Endothelial cell of umbilical vein (primary cell): ENCODE data around the gene ATG13. TPM values are rescaled to one million over a fixed set of nuclear protein-coding genes. Genes with fewer than 3 reads are reported as not detected.

ENCODE experiments used
- BruUV-seq: library from RNA; stranded (reverse); fragments of 400-500 nt; replicated peaks from 2 replicates; lab custom pipeline; 2021; lab: Mats Ljungman, UMichigan
- CTCF ChIA-PET: fragments of 300-600, 350-600 bp; sonication (Branson Sonifier 250); formaldehyde crosslinking; loops from one replicate; lab custom pipeline; 2021; ENCODE audit warnings: antibody characterized with exemption, inconsistent platforms; lab: Charles Lee
- POLR2A ChIA-PET: fragments of 300-600, 350-600 bp; sonication (Branson Sonifier 250); formaldehyde crosslinking; loops from one replicate; lab custom pipeline; 2021; ENCODE audit warnings: antibody characterized with exemption, inconsistent platforms; lab: Charles Lee
- DNase-seq: peaks from one replicate; pipeline ENCODE4 v3.0.0-alpha.2; 2011; ENCODE audit warnings: low read depth, low spot score
- FAIRE-seq: peaks from 2 replicates; lab custom pipeline; 2011; peaks lifted over from hg19 to GRCh38; lab: Jason Lieb, UNC
- H2AFZ ChIP-seq: 2 replicates; pipeline ENCODE4 v1.6.0; 2012; ENCODE audit warnings: low read depth, low read length, control low read depth, inconsistent platforms
- H3K27ac ChIP-seq: 2 replicates; pipeline ENCODE4 v1.5.1; 2011; ENCODE audit warnings: low read depth, mild to moderate bottlenecking, control low read depth, low read length, moderate library complexity; ENCODE audit not compliant: insufficient read depth
- H3K27me3 ChIP-seq, 2 experiments: 2 replicates each; pipeline versions ENCODE4 v1.6.0 to v1.6.1; 2011; ENCODE audit warnings: low read length in 2 of 2, mixed read lengths in 1 of 2; ENCODE audit not compliant: control insufficient read depth in 2 of 2, insufficient read depth in 2 of 2
- H3K36me3 ChIP-seq, 2 experiments: 2 replicates in 1 of 2; 3 replicates in 1 of 2; pipeline ENCODE4 v1.5.1; 2011; ENCODE audit warnings: low read length in 2 of 2, mild to moderate bottlenecking in 1 of 2, moderate library complexity in 1 of 2; ENCODE audit not compliant: control insufficient read depth in 2 of 2, insufficient read depth in 2 of 2; ENCODE audit errors: extremely low read depth in 1 of 2
- H3K4me1 ChIP-seq: 3 replicates; pipeline ENCODE4 v1.5.1; 2011; ENCODE audit warnings: mild to moderate bottlenecking, low read length; ENCODE audit not compliant: control insufficient read depth, insufficient read depth; ENCODE audit errors: extremely low read depth
- H3K4me2 ChIP-seq: 2 replicates; pipeline ENCODE4 v1.6.1; 2011; ENCODE audit warnings: low read length, control low read depth, mixed read lengths; ENCODE audit not compliant: insufficient read depth
- H3K4me3 ChIP-seq, 3 experiments: fragments of 200-600 bp in 1 of 3; sonication (generic), shearing (Covaris generic) in 1 of 3; replicated peaks in 1 of 3; 2 replicates each; pipeline ENCODE4 v1.5.1; 2011 to 2016; ENCODE audit warnings: control low read depth in 3 of 3, low read length in 3 of 3, mild to moderate bottlenecking in 2 of 3, inconsistent platforms in 1 of 3, low read depth in 1 of 3, moderate library complexity in 1 of 3; ENCODE audit not compliant: insufficient read depth in 1 of 3
- H3K79me2 ChIP-seq: 2 replicates; pipeline ENCODE4 v1.6.0; 2012; ENCODE audit warnings: low read length, inconsistent platforms; ENCODE audit not compliant: control insufficient read depth, insufficient read depth
- H3K9ac ChIP-seq: replicated peaks from 2 replicates; pipeline ENCODE3; 2011; ENCODE audit warnings: low read length, control low read depth; ENCODE audit not compliant: insufficient read depth; ENCODE audit errors: extremely low read depth
- H3K9me1 ChIP-seq: replicated peaks from 3 replicates; pipeline ENCODE4 v1.6.0; 2011; ENCODE audit warnings: mild to moderate bottlenecking, low read length; ENCODE audit not compliant: control insufficient read depth, insufficient read depth; ENCODE audit errors: extremely low read depth
- H3K9me3 ChIP-seq: replicated peaks from 2 replicates; pipeline ENCODE4 v1.5.1; 2012; ENCODE audit warnings: low read length, inconsistent platforms; ENCODE audit not compliant: control insufficient read depth, insufficient read depth
- H4K20me1 ChIP-seq: replicated peaks from 2 replicates; pipeline ENCODE3; 2011; ENCODE audit warnings: mild to moderate bottlenecking, low read length; ENCODE audit not compliant: control insufficient read depth, insufficient read depth; ENCODE audit errors: extremely low read depth
- EZH2 ChIP-seq: IDR thresholded peaks from 2 replicates; pipeline ENCODE4 v1.6.1; 2012; ENCODE audit warnings: borderline replicate concordance, low read depth, mild to moderate bottlenecking, moderate library complexity, low read length, inconsistent platforms; ENCODE audit not compliant: severe bottlenecking
- FOS ChIP-seq: IDR thresholded peaks from 2 replicates; pipeline ENCODE4 v1.6.1; 2011; ENCODE audit warnings: mild to moderate bottlenecking, low read length, moderate library complexity, borderline replicate concordance; ENCODE audit not compliant: insufficient read depth
- GATA2 ChIP-seq: IDR thresholded peaks from 2 replicates; pipeline ENCODE4 v1.7.0; 2011; ENCODE audit warnings: low read depth, mild to moderate bottlenecking, moderate library complexity, mixed read lengths, low read length; ENCODE audit not compliant: insufficient read length, insufficient read depth
- JUN ChIP-seq: IDR thresholded peaks from 2 replicates; pipeline ENCODE4 v1.6.1; 2011; ENCODE audit warnings: borderline replicate concordance, low read depth; ENCODE audit not compliant: insufficient read length, insufficient read depth
- MYC ChIP-seq: IDR thresholded peaks from one replicate; pipeline ENCODE4 v1.6.1; 2011; ENCODE audit warnings: mild to moderate bottlenecking, low read depth, low read length
- POLR2A ChIP-seq: IDR thresholded peaks from 2 replicates; pipeline ENCODE4 v1.6.1; 2012; ENCODE audit warnings: low read depth, mild to moderate bottlenecking, control low read depth, low read length
- POLR2AphosphoS5 ChIP-seq: IDR thresholded peaks from 2 replicates; pipeline ENCODE4 v1.6.1; 2012; ENCODE audit warnings: low read depth, mild to moderate bottlenecking, control low read depth, low read length, moderate library complexity; ENCODE audit not compliant: insufficient read depth
- dilution Hi-C: fragments of 300-500 bp; cut with MboI; formaldehyde crosslinking; loops from one replicate; pipeline ENCODE4 v1.15.0; 2019; ENCODE audit warnings: low sequenced_read_pairs; ENCODE audit not compliant: extremely low pct_ligation_motif_present
- intact Hi-C: fragments of 100-400 bp; cut with micrococcal nuclease; formaldehyde crosslinking; loops from one replicate; pipeline ENCODE4 v1.10.0; 2022
- polyA plus RNA-seq, 4 experiments: library from polyadenylated mRNA; depleted of rRNA in 3 of 4; stranded (reverse) in 3 of 4; unstranded in 1 of 4; fragments of >200 nt; gene quantifications; 2 replicates each; pipeline versions ENCODE4 v1.2.1 to v1.2.3, GENCODE V29; 2011 to 2012; ENCODE audit warnings: missing spikeins in 1 of 4
- total RNA-seq: library from RNA; stranded (reverse); gene quantifications from 2 replicates; pipeline ENCODE4 v1.2.3, GENCODE V29; 2021
- TF ChIP-seq, protein P1 (sequence below), 2 donors: IDR thresholded peaks; 1 replicate in 1 of 2; 2 replicates in 1 of 2; pipeline ENCODE4 v1.5.1; 2011; ENCODE audit warnings: low read length in 2 of 2, mild to moderate bottlenecking in 2 of 2, moderate library complexity in 2 of 2, control low read depth in 1 of 2, inconsistent platforms in 1 of 2, low read depth in 1 of 2; ENCODE audit not compliant: insufficient read depth in 1 of 2; ENCODE audit errors: extremely low read depth in 1 of 2
- TF ChIP-seq, protein P2 (sequence below): IDR thresholded peaks from 2 replicates; pipeline ENCODE4 v1.6.1; 2011; ENCODE audit not compliant: insufficient read depth, insufficient read length

Gene ATG13
- total and polyA plus RNA-seq, 2 donors (not counting 3 experiments of a cell fraction or from before 2014, with no cell fraction given): 60.1 to 66.5 TPM

- dilution Hi-C loops: no loop called here
- H3K4me1 ChIP-seq: peaks cover 36% of the 10 kb centered on the region
- H4K20me1 ChIP-seq: no peaks in the 10 kb centered on the region
- no peak overlapping the region for H3K27ac ChIP-seq
- no peak overlapping the region for H3K9ac ChIP-seq
- DNase-seq (no peak), FAIRE-seq (no peak)
- no peak overlapping the region for H3K4me3 ChIP-seq
- no peaks in the 10 kb centered on the region for H3K9me3 ChIP-seq
- intact Hi-C loops: loop anchor here (1.0 kb wide), 1 partner anchor 23 kb away; the partner anchor contains the start of genes ATG13 and HARBI1
- peaks cover 40% of the 10 kb centered on the region for H3K79me2 ChIP-seq
- ChIA-PET CTCF (interaction anchor here (0.9 to 1.6 kb wide), 2 partner anchors 14 to 24 kb away, joined by 3 to 8 read pairs; partner anchors contain the start of gene ATG13), POLR2A (no interaction called here)
- H3K36me3 ChIP-seq: no peaks in the 10 kb centered on the region
- peak overlapping the region; percentile 80 for H3K4me2 ChIP-seq
- TF ChIP-seq EZH2 (no peak), MYC (no peak), POLR2AphosphoS5 (no peak), POLR2A (no peak), FOS (no peak)
- TF ChIP-seq, protein P1, sequence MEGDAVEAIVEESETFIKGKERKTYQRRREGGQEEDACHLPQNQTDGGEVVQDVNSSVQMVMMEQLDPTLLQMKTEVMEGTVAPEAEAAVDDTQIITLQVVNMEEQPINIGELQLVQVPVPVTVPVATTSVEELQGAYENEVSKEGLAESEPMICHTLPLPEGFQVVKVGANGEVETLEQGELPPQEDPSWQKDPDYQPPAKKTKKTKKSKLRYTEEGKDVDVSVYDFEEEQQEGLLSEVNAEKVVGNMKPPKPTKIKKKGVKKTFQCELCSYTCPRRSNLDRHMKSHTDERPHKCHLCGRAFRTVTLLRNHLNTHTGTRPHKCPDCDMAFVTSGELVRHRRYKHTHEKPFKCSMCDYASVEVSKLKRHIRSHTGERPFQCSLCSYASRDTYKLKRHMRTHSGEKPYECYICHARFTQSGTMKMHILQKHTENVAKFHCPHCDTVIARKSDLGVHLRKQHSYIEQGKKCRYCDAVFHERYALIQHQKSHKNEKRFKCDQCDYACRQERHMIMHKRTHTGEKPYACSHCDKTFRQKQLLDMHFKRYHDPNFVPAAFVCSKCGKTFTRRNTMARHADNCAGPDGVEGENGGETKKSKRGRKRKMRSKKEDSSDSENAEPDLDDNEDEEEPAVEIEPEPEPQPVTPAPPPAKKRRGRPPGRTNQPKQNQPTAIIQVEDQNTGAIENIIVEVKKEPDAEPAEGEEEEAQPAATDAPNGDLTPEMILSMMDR (IDR thresholded peaks at IDR 0.05; ENCODE audit: extremely low read depth in 1 of 2, insufficient read depth in 1 of 2, low read depth in 1 of 2, low read length in 2 of 2): no peak
- H3K9me1 ChIP-seq: no peaks in the 10 kb centered on the region
- no peaks in the 10 kb centered on the region for H3K27me3 ChIP-seq
- no TSS peak for BruUV-seq
- H2AFZ ChIP-seq: peak overlapping the region; percentile 99
These were observed 22.6 kb upstream of the ATG13 start for GRCh38 chr11:46594785-46595184.

GRCh38 chr11:46597155-46597554 is 20.2 kb upstream of the ATG13 start:
- CTCF ChIA-PET: no interaction called here
- Histone ChIP-seq H3K4me1 (peaks cover 29% of the 10 kb centered on the region), H3K4me3 (no peak overlapping the region), H3K4me2 (no peak overlapping the region), H3K9me3 (no peaks in the 10 kb centered on the region), H2AFZ (peak overlapping the region; percentile 25), H3K36me3 (no peaks in the 10 kb centered on the region), H3K79me2 (peaks cover 16% of the 10 kb centered on the region), H3K27ac (peak overlapping the region; percentile 37), H3K9ac (no peak overlapping the region), H3K27me3 (no peaks in the 10 kb centered on the region), H3K9me1 (no peaks in the 10 kb centered on the region), H4K20me1 (no peaks in the 10 kb centered on the region)
- intact Hi-C loops (no loop called here), dilution Hi-C loops (no loop called here)
- no TSS peak for BruUV-seq
- DNase-seq (no peak), FAIRE-seq (peak; percentile 31)
- POLR2A ChIA-PET: no interaction called here
- TF ChIP-seq JUN (no peak), EZH2 (no peak), GATA2 (no peak), POLR2AphosphoS5 (no peak), MYC (no peak), POLR2A (no peak), FOS (no peak)
- TF ChIP-seq, protein P2, sequence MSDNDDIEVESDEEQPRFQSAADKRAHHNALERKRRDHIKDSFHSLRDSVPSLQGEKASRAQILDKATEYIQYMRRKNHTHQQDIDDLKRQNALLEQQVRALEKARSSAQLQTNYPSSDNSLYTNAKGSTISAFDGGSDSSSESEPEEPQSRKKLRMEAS: no peak
- TF ChIP-seq, protein P1 (IDR thresholded peaks at IDR 0.05; ENCODE audit: extremely low read depth in 1 of 2, insufficient read depth in 1 of 2, low read depth in 1 of 2, low read length in 2 of 2): no peak
